NCI-H2196 (cell line): ENCODE results near the gene SCRN3.
"Not testable (repeated sequence)": the region's sequence is repeated elsewhere in the genome, so short reads cannot be mapped to it uniquely, and the experiment has no call there.

Experiments
- DNase-seq: peaks from one replicate; lab custom pipeline; 2025; ENCODE audit not compliant: unreplicated experiment; lab: John Stamatoyannopoulos, UW

Gene SCRN3

GRCh38 chr2:174403628-174404027 lies 8.1 kb downstream of the SCRN3 start:
- no peak for DNase-seq

- not testable (repeated sequence) for DNase-seq
Measured at GRCh38 chr2:174410039-174410438, 14.5 kb downstream of the SCRN3 start.

- no peak for DNase-seq
Measured at GRCh38 chr2:174412256-174412655, 16.7 kb downstream of the SCRN3 start.

DNA sequence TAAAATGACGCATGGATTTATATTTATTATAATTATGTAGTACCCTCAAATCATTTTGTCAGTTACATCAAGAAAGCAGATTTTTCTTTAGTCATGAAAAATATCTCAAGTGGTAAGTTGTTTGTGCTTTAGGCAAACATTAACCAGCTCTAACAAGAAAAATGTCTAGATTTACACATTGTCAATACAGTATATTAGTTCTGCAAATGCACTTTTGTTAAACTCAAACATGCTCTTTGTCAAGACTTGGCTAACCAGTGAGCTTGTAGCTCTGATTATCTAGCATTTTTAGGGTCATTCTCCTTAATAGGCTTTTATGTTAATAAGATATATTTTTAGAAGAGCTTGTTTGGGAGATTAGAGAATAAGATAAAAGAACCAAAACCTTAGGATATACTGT lies 32.7 kb downstream of the SCRN3 start:
- no peak for DNase-seq

DNA sequence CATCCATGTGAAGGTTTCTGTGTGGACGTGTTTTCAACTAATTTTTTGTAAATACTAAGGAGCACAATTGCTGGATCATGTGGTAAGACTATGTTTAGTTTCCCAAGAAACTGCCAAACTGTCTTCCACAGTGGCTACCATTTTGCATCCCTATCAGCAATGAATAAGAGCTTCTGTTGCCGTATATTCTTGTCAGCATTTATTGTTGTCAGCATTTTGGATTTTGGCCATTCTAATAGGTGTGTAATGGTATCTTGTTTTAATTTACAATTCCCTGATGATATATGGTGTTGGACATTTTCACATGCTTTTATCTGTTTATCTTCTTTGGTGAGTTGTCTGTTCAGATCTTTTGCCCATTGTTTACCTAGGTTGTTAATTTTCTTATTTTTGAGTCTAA lies 34.5 kb downstream of the SCRN3 start:
- DNase-seq: no peak

DNA sequence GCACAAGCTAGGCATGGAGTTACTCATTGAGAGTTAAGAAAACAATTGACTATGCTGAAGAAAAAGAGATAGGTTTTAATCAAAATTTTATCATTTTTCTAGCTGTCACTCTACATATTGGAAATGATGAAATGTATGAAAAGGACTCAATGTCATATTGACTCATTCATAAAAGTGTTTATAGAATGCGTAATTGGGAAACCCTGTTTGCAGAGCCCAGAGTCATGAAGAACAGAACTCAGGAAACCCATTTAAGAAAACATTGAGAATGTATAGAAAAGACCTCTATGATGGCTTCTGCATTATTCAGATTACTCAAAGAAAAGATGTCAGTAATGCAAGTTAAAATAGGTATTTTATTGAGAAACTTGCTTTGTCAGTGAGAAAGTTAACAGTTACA lies 36.4 kb downstream of the SCRN3 start:
- DNase-seq: no peak

DNA sequence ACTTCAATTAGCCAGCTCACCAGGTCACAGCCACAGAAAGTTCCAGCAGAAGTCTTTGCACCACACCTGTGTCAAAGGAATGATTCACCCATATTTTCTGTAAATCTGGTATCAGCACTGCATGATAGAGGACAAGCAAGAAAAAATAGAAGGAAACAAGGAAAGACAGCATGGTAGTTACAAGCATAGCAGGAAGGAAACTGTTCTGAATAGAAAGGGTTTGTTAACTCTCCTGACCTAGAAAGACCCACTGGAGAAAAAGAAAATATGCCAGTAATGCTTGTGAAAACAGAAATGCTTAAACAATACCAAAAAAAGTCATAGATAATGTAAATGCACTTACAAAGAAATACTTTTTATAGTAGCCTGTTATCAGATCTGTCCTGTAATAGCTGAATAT lies 40.8 kb downstream of the SCRN3 start:
- DNase-seq: no peak

GRCh38 chr2:174438146-174438886 lies 42.8 kb downstream of the SCRN3 start:
- DNase-seq: no peak

- no peak for DNase-seq
Measured at GRCh38 chr2:174439323-174439722, 43.8 kb downstream of the SCRN3 start.

DNA sequence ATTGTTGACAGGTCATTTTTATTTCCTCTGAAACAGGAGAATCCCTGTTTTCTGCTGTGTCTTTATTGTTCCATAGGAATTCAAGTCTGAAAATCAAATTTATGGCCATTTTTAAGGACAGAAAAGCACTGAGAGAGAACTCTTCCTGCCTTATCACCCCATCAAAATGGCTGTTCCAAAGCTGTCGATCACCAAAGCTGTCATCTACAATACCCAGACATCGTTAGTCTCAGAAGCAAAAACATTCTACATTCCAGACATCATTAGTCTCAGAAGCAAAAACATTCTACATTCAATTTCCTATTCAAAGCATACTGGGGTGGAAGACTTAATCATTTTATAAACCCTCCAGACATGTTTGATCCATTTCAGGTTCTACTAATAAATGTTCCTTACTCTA lies 44.4 kb downstream of the SCRN3 start:
- no peak for DNase-seq

DNA sequence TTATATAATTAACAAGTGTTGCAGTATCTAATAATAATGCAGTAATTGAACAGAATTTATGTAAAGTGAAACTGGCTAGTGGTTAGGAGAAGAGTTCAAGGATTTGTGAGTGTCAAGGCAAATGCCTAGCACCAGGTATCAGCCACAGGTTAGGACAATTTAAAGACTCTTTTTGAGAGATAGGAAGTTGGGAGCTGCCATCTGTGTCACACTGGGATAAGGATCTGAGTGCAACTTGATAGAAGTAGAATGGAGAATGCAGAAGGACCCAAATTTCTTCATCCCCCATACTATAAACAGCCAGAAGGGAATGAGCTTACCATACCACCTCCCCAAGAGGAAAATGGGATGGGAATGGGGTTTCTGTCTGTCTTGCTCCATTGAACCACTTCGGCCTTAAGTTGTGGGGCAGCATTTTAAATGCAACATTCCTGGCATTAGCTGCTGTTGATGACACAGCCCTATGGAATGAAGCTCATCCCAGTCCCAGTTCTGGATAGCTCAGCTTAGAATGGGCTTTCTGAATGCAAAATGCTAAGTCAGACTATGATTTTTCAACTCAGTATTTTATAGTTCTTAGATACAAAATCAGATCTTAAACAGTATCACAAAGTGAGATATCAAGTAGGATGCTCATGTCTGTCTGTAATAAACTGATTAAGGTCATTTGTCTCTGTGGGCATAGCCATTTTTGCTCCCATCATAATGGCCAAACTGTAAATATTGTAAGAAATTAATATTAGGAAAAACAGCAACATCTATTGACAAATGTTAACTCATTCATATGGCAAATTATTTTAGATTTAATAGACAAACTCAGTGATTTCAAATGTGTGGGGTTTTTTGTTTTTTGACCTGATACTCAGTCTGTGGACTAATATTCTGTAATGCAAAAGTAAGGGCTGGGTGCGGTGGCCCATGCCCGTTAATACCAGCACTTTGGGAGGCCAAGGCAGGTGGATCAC lies 47.3 kb downstream of the SCRN3 start:
- DNase-seq: no peak

DNA sequence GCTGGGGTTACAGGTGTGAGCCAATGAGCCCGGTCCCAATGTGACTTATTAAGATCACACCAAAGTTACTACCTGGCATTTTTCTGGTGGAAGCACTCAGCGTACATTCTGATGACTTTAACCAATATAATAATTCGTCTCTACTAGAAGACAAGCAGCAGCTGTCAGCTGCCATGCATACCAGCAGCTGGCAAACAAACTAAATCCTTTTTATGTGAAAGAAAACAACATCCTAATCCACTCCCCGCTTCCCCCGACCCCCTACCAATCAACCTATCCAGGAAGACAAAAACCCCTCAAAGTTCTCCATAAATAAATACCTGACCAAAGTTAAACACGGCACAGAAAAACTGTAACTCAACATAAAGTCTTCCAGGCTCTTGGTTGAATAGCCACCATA lies 49.2 kb downstream of the SCRN3 start:
- DNase-seq: no peak

DNA sequence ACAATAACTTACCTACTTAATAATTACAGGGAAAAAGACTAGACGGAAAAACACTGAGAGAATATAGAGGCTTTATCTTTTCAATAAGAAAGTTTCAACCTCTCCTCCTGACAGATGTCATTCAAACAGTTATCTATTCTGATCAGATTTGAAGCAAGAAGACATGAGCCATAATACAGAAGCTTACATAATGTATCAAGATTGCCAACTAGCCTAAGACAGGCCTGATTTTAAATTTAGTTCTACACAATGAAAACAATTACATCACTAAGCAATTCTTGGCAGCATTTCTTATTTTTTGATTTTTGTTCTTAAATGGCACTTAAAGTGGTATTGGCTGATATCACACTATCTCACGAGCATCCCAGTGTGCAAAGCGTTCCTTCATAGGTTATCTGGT lies 49.7 kb downstream of the SCRN3 start:
- DNase-seq: no peak

DNA sequence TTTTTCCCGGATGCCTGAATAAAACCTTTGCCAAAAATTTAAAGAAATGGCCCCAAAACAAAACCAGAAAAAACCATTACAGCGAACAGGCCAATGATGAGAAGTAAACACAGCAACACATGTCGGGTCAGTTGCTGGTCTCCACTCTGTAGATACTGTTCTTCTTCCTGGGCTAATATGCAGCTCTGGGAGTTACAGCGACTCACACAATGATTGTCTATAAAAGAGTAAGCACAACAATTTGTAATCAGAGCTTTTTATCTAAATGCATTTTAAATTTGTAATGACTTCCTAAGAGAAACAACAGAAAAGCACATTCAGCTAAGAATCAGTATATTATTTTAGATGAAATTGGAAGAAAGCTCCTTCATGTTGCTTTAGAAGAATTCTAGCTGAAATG lies 51.0 kb downstream of the SCRN3 start:
- no peak for DNase-seq

GRCh38 chr2:174449033-174449432 lies 53.5 kb downstream of the SCRN3 start:
- no peak for DNase-seq

- DNase-seq: no peak
Measured at GRCh38 chr2:174450021-174450816, 54.7 kb downstream of the SCRN3 start.

GRCh38 chr2:174454566-174454965 lies 59.0 kb downstream of the SCRN3 start:
- no peak for DNase-seq

DNA sequence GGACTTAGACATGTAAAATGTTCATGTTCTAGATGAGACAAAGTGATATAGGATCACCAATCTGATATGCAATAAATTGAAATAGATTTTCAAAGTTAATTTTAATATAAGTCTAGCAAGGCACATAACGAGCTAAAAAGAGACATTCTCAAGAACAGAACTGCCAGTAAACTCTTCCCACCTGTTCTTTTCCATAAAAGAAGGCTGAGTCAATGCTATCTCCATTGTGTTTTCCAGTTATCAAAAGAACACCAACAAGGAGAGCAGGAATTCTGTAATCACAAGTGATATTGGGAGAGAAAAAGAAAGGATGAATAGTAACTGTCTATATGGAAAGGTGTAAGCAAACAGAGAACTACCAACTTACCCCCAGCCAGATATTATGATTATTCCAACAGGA lies 65.7 kb downstream of the SCRN3 start:
- DNase-seq: no peak

- no peak for DNase-seq
Measured at GRCh38 chr2:174465327-174465726, 69.8 kb downstream of the SCRN3 start.

DNA sequence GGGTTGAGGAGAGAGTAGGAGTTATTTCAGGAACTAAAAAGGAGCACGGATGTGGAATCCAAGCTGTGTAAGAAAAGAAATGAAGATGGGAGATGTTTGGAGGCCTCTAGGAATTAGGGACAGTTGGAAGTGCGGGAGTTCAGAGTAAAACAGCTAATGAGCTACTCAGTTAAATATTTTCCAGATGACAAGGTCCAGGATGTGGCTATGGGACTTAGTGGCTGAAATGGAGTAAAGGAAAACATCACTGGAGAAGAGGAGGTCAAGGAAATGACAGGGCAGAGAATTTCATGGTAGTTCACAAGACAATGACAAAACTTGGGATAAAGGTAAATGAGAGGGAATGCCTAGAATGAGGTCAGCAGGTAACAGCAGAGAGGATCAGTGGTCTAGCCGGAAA lies 78.3 kb downstream of the SCRN3 start:
- no peak for DNase-seq

DNA sequence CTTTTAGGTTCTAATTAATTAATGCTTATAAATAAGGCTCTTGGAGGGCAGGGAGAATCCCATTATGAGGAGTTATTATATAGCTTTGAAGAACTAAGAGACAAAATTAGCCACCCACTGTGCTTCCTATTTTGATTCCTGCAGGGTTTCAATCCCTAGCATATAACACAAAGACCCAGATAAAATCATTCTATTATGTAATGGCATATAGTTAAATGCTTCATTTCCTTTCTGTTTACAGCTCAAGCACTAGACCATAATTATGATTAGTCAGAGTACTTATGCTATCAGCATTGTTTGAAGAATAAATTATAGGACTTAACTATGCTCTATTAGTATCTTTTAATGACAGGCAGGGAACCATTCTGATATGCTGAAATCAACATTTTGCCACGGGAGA lies 82.2 kb downstream of the SCRN3 start:
- DNase-seq: no peak
